Measurements from ENCODE around the gene TSPAN9.

Gene TSPAN9

GRCh38 chr12:3284405-3284804 is 207.2 kb downstream of the TSPAN9 start:
- no peaks in the 10 kb centered on the region for H3K27me3 ChIP-seq (replicated peaks)
- H3K36me3 ChIP-seq (replicated peaks), result peaks cover 8% of the 10 kb centered on the region
- H3K4me3 ChIP-seq (ENCODE audit: low read depth, low read length), result no peak overlapping the region
- in situ Hi-C loops (cut with HindIII; ENCODE audit: low pct_ligation_motif_present, low sequenced_read_pairs), result loop anchor here (25.0 kb wide), 1 partner anchor 147 kb away; no protein-coding TSS in a partner anchor
- DNase-seq, result no peak
- TF ChIP-seq CTCF (IDR thresholded peaks at IDR 0.05; ENCODE audit: low read depth, low read length, missing control alignments), result no peak
- H3K27ac ChIP-seq, result no peak overlapping the region

- in situ Hi-C loops (cut with HindIII; ENCODE audit: low pct_ligation_motif_present, low sequenced_read_pairs), result loop anchor here (25.0 kb wide), 1 partner anchor 148 kb away; no protein-coding TSS in a partner anchor
These were observed 208.4 kb downstream of the TSPAN9 start for GRCh38 chr12:3285570-3285969.

GRCh38 chr12:3288690-3289089 is 211.5 kb downstream of the TSPAN9 start:
- Histone ChIP-seq H3K27me3 (replicated peaks) (no peaks in the 10 kb centered on the region), H3K27ac (no peak overlapping the region), H3K4me3 (ENCODE audit: low read depth, low read length) (no peak overlapping the region), H3K36me3 (replicated peaks) (no peaks in the 10 kb centered on the region)
- no peak for TF ChIP-seq CTCF (IDR thresholded peaks at IDR 0.05; ENCODE audit: low read depth, low read length, missing control alignments)
- no peak for DNase-seq
- in situ Hi-C loops (cut with HindIII; ENCODE audit: low pct_ligation_motif_present, low sequenced_read_pairs), result loop anchor here (25.0 kb wide), 1 partner anchor 151 kb away; no protein-coding TSS in a partner anchor

More at GRCh38 chr12:3285570-3285969, 208.4 kb downstream of the TSPAN9 start:
- no peak for TF ChIP-seq CTCF (IDR thresholded peaks at IDR 0.05; ENCODE audit: low read depth, low read length, missing control alignments)
- Histone ChIP-seq H3K4me3 (ENCODE audit: low read depth, low read length) (no peak overlapping the region), H3K27me3 (replicated peaks) (no peaks in the 10 kb centered on the region), H3K27ac (no peak overlapping the region), H3K36me3 (replicated peaks) (peaks cover 8% of the 10 kb centered on the region)
- no peak for DNase-seq

- in situ Hi-C loops (cut with HindIII; ENCODE audit: low pct_ligation_motif_present, low sequenced_read_pairs), result loop anchor here (25.0 kb wide), 1 partner anchor 152 kb away; no protein-coding TSS in a partner anchor
- Histone ChIP-seq H3K36me3 (replicated peaks) (no peaks in the 10 kb centered on the region), H3K4me3 (ENCODE audit: low read depth, low read length) (no peak overlapping the region), H3K27me3 (replicated peaks) (no peaks in the 10 kb centered on the region), H3K27ac (no peak overlapping the region)
- no peak for TF ChIP-seq CTCF (IDR thresholded peaks at IDR 0.05; ENCODE audit: low read depth, low read length, missing control alignments)
- DNase-seq, result no peak
These were observed 212.5 kb downstream of the TSPAN9 start for GRCh38 chr12:3289702-3290101.

GRCh38 chr12:3291939-3292338 is 214.8 kb downstream of the TSPAN9 start:
- no peak for DNase-seq

More at GRCh38 chr12:3291939-3292338, 214.8 kb downstream of the TSPAN9 start:
- H3K27ac ChIP-seq, result no peak overlapping the region
- TF ChIP-seq CTCF (IDR thresholded peaks at IDR 0.05; ENCODE audit: low read depth, low read length, missing control alignments), result no peak
- no peaks in the 10 kb centered on the region for H3K27me3 ChIP-seq (replicated peaks)
- H3K4me3 ChIP-seq (ENCODE audit: low read depth, low read length), result no peak overlapping the region
- H3K36me3 ChIP-seq (replicated peaks), result no peaks in the 10 kb centered on the region
- in situ Hi-C loops (cut with HindIII; ENCODE audit: low pct_ligation_motif_present, low sequenced_read_pairs), result loop anchor here (25.0 kb wide), 1 partner anchor 155 kb away; no protein-coding TSS in a partner anchor

Measured in brain microvascular endothelial cell (primary cell).